Stimulated activated CD4-positive, alpha-beta T cell treated with anti-CD3 and anti-CD28 coated beads, Interleukin-4, amount 100 ng/mL, for 1 hour (primary cell): Measurements from ENCODE around the gene IRX4.

Experiments
- DNase-seq: peaks from one replicate; pipeline ENCODE4 v3.0.0-alpha.2; 2020

Gene IRX4

DNA sequence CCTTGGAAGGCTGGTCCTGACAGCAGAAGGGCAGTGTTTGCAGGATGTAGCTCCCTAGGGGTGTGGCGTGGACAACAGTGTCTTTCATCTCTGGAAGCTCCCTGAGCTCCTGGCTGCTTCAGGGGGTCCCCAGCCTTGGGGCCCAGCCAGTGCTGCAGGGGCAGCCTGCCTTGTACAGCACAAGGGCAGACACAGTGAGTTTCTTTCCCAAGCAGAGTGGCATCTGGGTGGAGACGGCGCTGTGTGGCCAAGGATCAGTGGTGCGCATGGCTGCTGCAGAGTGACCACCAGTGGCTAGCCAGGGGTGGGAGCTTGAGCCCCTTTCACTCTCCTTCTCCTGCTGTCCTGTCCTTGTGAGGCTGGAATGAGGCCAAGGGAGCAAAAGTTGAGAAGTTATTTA is 7.6 kb upstream of the IRX4 start:
- no peak for DNase-seq

- DNase-seq: no peak
Observed at GRCh38 chr5:1889321-1890065, 6.8 kb upstream of the IRX4 start.

DNA sequence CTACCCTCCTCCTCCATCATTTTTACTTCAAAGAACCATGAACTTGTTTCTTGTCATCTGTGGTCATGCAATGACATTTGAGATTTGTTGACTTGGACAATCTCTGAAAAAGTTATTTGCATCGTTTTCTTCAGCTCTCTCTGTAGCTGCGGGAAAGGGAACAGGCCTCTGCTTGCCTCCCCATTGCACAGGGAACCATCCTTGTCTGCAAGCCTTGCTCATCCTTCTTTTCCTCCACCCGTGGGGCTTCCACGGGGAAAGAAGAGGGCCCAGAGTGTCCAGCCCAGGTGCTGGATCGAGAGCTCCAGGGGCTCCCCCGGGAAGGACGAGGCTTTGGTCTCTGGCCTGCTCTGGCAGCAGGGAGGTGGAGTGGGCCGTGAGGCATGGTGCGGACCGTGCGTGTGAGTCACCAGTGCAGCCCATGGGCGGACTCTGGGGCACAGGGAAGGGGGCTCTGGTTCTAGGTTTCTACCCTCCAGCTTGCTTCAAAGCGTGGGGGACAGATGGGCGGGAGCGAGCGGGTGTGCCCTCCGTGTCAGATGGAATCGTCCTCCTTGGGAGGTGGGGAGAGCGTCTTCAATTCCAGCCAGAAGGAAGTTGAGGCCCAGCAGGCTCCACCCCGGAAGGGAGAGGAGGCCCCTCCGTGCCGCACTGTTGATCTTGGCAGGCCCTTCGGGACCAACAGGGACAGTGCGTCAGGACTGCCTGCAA is 6.0 kb upstream of the IRX4 start:
- no peak for DNase-seq

- no peak for DNase-seq
Observed at GRCh38 chr5:1887588-1888360, 5.0 kb upstream of the IRX4 start.

DNA sequence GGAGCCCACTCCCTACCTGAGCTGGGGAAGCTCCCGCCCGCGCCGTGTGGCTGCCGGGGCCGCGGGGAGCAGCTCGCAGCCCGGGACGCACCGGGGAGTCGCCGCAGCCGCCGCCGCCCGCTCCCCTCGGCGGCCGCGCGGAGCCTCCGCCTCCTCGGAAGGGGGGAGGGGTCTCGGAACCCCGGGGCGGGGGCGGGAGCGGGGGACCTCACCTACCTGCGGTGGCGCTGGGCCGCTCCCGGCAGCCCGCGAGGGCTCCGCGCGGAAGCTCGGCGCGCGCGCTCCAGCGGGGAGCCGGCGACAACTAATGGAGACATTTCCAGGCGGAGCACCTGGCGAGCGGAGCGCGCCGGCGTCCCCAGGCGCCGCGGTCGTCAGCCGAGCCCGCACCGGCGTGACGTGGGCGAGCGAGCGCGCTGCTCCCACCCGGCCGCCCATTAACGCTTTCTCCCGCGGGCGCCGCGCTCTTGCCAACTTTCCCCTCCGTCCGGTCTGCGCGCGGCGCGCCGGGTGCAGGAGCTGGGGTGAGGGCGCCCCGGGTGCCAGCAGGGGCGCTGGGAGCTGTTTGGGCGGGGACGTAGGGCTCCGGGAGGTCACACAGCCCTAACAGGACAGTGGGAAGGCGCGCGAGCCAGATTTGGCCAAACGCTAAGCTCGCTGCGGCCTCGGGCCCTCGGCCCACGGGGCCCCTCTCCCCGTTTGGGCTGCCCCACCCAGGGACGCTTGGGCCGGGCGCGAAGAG is 4.3 kb upstream of the IRX4 start:
- no peak for DNase-seq

DNA sequence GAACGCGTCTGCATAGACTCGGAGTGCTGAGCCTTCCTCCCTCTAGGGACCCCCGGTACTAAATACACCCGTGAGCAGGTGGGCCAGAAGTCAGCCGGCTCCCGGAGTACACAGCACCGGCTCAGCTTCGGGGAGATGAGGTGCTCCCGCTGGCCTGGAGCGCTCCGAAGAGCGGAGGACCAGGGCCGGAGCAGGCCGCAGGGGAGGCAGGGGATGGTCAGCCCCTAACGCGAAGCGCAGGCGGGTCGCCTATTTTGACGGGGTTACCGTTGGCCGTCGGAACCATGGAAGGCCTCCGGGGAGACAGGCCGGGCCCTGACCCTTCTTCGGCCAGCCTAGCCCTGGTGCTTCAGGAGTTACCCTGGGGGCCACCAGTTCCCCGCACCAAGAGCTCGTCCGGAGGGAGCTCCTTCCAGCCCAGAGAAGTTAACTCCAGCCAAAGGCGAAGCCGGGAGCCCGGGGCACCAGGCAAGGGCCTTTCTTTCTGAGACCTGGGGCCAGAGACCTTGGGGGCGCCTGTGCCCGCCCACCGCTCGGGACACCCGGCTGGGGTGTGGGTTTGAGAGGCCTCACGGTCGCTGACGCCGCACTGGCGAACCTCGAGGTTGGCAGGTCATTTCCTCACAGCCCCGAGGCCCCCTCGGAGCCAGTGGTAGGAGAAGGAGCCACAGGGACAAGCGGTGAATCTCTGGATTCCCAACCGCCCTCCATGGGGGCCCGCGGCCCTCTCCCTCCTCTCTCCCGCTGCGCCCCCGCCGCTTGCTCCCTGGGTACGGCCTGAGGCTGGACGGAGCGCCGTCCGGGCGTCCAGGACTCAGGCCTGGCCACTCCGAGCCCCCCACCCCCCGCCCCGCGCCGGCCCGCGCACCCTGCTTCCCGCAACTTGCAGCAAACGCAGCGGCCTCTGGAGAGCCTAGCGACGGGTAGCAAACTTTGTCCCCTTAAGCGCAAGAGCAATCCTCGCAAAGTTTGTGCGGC is 3.4 kb upstream of the IRX4 start:
- no peak for DNase-seq

- DNase-seq: no peak
Observed at GRCh38 chr5:1885404-1885755, 2.7 kb upstream of the IRX4 start.

GRCh38 chr5:1884678-1885403 is 2.1 kb upstream of the IRX4 start:
- DNase-seq: no peak

DNA sequence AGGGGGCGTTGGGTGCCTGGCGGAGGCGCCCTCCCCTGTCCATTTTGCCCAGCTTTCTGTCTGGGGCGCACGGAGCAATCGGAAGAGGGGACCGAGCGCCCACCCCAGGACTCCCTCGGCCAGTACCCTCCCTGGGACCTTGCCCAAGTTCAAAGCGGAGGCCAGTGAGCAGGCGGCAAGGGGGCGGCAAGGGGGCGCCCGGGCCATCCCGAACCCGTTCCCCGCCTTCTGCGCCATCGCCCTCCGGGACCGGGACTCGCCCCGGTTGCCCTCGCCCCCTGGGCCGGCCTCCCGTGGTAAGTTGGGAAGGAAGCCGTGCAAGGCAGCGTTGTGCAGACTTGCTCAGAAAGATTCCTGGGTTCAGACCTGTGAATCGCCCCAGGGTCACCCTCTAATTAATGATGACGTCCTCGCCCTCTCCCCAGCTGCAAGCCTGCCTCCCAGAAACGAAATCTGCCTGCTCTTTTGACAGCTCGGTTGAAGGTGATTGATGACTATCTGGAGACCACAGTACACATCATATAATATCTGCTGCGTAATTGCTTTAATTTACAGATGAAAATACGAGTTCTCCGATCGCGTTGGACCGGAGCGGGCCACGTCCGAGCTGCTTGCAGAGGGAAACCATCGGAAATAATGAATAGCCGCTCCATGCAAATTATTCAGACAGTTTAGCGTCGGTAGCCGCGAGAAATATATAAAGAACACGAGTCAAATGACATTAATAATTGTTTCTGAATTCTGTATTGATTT is 1.4 kb upstream of the IRX4 start:
- no peak for DNase-seq

- no peak for DNase-seq
Observed at GRCh38 chr5:1883120-1883924, 597 bp upstream of the IRX4 start.

- no peak for DNase-seq
Observed at GRCh38 chr5:1881731-1882336, 891 bp downstream of the IRX4 start.

DNA sequence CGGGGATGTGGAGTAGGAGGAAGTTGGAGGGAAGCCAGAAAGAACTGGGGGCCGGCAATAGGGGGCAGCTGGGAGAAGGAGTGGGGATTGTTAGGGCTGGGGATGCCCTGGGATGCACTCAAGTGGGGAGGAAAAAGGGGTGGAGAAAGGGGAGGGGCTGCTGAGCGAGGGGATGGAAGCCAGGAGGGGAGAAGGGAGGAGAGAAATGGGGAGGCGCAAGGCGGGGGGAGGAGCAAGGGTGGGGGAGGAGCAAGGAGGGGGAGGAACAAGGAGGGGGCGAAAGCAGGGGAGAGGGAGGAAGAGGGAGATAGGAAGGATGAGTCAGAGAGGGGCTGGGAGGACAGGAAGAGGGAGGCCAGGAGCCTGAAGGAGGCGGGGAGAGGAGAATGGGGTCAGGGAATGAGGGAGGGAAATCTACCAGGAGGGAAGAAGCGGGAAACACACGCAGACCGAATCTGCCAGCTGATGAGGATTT is 1.6 kb downstream of the IRX4 start:
- no peak for DNase-seq

DNA sequence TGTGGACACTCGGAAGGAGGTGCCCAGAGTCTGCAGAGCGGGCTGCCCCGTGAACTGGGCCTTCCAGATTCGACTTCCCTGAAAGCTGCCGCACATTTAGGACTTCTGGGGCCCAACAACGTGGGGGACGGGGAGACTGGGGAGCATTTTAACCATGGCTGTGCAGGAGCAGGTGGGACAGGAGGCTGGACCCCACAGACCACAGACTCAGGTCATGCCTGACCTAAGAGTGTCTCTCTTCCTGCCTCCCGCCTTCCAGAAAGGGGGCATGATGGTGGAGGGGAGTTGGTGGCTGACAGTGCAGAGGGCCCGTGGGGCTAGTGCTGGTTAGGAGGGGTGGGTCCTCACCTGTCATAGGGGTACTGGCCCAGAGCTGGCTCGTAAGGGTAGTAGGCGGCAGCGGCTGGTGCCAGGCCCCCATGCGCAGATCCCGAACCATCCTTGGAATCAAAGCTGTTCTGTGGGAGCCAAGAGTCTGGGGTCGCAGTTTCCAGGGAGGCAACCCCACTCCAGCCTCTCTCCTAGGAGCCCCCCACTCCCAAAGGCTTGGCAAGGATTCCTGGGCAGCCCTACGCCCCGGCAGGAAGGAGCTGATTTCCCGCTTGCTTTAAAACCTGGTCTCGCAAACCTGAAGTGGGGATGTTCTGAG is 2.2 kb downstream of the IRX4 start:
- DNase-seq: no peak

DNA sequence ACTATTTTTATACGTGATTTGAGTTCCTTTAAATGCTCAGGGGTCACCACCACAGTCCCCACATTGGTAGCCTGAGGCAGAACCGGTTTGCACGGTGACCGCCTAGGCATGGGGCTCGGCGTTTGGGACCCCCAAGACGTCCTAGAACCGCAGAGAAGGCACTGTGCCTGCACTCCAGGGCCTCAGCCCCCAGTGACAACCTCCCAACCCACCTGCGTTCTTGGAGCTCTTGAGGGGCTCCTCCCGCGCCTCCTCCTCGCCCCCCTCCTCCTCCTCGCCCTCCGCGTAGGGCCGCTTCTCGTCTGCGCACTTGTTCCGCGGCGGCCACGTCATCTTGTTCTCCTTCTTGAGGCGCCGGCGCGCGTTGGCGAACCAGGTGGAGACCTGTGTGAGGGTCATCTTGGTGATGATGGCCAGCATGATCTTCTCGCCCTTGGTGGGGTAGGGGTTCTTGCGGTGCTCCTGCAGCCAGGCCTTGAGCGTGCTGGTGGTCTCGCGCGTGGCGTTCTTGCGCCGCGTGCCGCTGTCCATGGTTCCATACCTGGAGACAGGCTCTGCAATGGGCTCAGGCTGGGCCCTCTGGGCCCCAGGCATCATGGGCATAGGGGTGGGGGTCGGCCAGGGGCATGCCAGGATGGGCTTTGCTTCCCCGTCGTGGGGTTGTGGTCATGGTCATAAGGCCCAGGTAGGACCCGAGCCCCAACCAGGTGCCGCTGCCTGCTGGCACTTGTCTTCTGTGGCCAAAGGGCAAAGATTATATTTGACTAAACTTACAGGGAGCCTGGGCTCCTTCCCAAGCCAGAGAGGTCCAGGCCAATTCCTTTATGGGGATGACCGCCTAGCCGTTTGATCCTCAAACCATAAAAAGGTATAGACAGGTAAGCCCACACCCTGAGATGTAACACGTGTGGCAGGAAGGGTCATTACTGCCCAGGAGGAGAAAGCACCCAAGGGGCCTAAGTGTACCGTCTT is 3.1 kb downstream of the IRX4 start:
- DNase-seq: no peak

DNA sequence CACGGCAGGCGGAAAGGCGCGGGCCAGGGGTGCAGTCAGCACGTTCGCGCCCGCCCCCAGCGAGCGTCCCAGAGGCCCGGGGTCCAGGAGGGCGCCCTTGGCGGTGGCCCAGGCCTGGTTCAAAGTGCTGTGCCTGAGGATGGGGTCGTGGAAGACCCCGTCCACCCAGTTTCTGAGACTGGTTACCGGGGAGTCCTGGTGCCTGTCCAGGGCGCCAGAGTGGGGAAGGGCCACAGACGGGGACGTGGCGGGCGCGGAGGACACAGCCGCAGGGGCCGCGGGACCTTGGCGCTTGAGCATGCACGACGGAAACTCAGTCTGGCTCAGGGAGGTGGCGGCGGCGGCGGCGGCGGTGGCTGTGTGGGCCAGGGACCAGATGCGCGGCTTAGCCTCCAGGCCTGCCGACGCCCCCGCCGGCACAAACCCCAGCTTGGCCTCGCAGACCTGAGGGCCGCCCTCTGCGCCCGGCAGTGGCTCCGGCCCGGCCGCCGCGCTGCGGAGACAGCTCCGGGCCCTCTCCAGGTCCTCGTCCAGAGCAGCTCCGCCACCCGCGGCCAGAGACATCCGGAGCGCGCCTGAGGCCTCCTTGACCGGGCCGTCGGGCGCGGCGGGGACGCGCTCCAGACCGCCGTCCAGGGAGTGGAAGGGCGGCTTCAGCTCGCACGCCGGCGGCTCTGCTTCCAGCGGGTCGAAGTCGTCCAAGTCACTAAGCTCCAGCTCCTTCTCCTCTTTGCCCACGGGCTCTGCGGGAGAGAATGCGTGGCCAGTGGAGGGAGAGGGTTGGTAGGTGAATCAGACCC is 4.5 kb downstream of the IRX4 start:
- DNase-seq: no peak
